ENCODE data around the gene SYNPR.

Gene SYNPR

DNA sequence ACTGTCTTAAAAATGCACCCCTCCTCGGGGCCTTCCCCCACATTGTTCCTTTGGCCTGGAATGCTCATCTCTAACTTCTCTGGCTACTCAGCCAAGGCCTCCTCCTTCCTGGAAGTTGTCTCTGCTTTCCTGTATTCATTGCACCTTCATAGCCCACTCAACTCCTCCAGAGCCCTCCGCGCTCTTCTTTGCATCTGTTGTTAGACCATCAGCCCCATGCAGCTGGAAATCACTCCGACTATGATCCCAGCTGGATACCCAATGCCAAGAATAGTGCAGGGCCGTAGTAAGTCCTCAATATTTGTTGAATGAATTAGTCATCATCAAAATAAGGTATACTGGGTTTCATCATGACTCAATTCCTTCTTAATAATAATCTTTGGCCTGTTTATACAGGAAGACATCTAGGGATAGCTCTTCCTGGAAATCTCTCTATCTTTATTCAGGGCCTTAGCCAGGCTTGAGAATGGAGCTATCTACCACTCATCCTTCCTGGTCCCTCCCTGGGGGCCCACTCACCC, 112.7 kb downstream of the SYNPR start:
- TF ChIP-seq, protein P1, sequence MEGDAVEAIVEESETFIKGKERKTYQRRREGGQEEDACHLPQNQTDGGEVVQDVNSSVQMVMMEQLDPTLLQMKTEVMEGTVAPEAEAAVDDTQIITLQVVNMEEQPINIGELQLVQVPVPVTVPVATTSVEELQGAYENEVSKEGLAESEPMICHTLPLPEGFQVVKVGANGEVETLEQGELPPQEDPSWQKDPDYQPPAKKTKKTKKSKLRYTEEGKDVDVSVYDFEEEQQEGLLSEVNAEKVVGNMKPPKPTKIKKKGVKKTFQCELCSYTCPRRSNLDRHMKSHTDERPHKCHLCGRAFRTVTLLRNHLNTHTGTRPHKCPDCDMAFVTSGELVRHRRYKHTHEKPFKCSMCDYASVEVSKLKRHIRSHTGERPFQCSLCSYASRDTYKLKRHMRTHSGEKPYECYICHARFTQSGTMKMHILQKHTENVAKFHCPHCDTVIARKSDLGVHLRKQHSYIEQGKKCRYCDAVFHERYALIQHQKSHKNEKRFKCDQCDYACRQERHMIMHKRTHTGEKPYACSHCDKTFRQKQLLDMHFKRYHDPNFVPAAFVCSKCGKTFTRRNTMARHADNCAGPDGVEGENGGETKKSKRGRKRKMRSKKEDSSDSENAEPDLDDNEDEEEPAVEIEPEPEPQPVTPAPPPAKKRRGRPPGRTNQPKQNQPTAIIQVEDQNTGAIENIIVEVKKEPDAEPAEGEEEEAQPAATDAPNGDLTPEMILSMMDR (IDR thresholded peaks at IDR 0.05; ENCODE audit: extremely low read depth, missing control alignments): no peak
- no peak for DNase-seq (ENCODE audit: low spot score)

DNA sequence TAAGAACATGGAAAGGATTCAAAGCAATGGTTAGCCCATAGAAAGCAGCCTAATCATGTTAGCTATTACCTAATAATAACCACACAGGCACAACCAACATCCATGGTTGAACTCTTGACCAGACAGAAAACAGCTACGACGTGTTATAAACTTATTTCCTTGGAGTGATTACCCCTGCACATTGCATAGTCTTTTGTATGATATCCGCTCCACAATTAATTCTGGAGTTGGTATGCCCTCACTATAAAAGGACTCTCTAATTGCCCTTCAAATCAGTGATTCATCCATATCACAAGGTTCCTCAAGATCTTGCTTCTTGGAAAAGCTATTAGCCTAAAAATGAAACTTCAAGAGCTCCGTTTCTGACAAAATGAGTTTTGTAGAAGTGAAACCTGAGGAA, 117.9 kb downstream of the SYNPR start:
- TF ChIP-seq, protein P1 (IDR thresholded peaks at IDR 0.05; ENCODE audit: extremely low read depth, missing control alignments): no peak
- no peak for DNase-seq (ENCODE audit: low spot score)

DNA sequence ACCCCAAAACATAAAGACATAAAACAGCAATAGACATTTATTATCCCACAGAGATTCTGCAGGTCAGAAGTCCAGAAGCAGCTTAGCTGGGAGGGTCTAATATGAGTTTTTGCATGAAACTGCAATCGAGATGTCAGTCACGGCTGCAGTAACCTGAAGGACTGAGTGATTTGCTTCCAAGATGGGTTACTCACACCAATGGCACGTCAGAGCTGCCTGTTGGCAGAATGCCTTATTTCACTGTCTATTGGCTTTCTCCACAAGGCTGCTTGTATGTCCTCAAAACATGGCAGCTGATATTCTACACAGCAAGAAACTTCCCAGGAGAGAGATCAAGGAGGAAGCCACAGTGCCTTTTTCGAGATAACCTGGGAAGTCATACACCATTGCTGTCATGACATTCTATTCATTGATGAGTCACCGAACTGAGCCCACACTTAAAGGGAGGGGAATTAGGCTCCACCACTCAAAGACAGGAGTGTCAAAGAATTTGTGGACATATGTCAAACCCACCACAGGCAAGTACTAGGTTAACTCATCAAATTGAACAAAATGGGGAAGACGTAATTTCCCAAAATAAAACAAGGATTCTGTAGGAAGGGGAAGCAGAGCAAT, 122.2 kb downstream of the SYNPR start:
- TF ChIP-seq, protein P1 (IDR thresholded peaks at IDR 0.05; ENCODE audit: extremely low read depth, missing control alignments): no peak
- no peak for DNase-seq (ENCODE audit: low spot score)

DNA sequence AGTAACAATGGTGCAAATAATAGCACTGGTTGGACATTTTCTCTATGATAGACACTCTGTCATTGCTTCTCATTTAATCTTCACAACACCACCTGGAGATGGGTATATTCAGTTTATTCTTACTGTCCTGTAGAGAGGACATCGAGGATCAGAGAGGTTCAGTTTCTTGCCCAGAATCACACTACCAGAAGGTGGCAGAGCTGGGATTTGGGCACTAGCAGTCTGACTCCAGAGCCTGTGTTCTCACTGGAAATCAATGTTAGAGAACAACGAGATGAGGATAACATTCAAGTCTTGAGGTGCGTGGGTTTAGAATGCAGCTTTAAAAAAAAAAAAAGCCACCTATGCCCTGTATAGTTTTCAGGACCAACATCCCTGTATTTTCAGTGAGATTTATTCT, 127.8 kb downstream of the SYNPR start:
- no peak for DNase-seq (ENCODE audit: low spot score)
- TF ChIP-seq, protein P1 (IDR thresholded peaks at IDR 0.05; ENCODE audit: extremely low read depth, missing control alignments): no peak

DNA sequence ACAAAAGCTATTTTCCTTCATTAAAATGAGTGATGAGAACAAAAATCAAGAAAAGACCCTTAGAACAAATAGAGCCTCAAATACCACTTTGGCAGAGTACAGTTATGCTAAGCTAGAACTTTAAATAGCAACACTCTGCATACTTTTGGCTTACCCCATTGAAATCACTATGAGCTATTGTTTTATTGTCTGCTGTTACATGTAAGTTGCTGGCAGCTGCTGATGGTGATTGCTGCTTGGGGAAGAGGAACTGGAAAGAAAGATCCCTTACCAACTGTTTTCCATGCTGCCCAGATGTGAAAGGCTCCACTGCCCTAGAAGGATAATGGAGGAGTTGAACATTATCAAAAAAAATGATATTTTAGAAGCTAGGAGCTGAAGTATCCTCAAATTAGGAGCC, 135.4 kb downstream of the SYNPR start:
- TF ChIP-seq, protein P1 (IDR thresholded peaks at IDR 0.05; ENCODE audit: extremely low read depth, missing control alignments): no peak
- DNase-seq (ENCODE audit: low spot score): no peak

DNA sequence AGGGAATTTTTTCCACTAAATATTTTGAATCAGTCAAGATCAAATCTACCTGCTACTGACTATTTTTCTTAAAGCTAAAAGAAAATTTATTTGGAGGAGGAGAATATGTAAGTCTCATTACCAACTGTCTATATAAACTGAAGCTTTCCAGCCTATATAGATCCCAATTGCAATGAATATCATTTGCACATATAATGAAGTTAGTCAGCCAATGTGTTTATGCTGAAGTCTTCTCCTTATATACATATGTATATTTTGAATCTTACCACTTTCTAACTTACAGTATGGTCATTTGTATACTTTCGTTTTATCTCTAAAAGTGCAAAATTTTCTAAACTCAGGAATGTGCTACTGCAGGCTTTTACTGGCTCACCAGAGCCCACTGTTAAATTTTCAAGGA, 136.5 kb downstream of the SYNPR start:
- TF ChIP-seq, protein P1 (IDR thresholded peaks at IDR 0.05; ENCODE audit: extremely low read depth, missing control alignments): no peak
- DNase-seq (ENCODE audit: low spot score): no peak

DNA sequence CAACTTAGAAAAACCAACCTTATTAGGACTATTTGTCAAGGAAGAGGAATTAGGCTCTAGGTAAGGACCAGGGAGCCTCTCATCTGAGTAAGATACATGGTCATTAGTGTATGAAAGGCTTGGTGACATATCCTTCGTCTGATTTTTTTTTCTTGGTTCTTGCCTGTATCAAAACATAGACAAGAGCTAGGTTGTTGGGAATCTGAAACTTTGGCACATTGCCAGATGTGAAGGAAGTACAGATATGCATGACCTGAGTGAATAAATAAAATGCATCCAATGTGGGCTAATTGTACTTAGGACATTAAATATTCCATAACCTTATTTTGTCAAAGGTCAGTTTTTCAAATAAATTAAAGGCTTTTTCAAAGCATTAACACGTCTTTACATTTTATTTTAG, 151.8 kb downstream of the SYNPR start:
- TF ChIP-seq, protein P1 (IDR thresholded peaks at IDR 0.05; ENCODE audit: extremely low read depth, missing control alignments): no peak
- DNase-seq (ENCODE audit: low spot score): no peak

All from GM20000 (cell line).